ENCODE data around the gene PDGFC.
A peak's percentile ranks its signal among the peaks of the same experiment; 100 is the strongest.

The PDGFC gene

GRCh38 chr4:156829201-156829873, 142.3 kb downstream of the PDGFC start:
- DNase-seq (ENCODE audit: low spot score): no peak

GRCh38 chr4:156827519-156827918, 144.1 kb downstream of the PDGFC start:
- DNase-seq (ENCODE audit: low spot score): no peak

GRCh38 chr4:156825074-156825473, 146.5 kb downstream of the PDGFC start:
- DNase-seq (ENCODE audit: low spot score): no peak

- no peak for DNase-seq (ENCODE audit: low spot score)
Observed at GRCh38 chr4:156824451-156825060, 147.0 kb downstream of the PDGFC start.

GRCh38 chr4:156820931-156821330, 150.7 kb downstream of the PDGFC start:
- DNase-seq (ENCODE audit: low spot score): no peak

- DNase-seq (ENCODE audit: low spot score): no peak
Observed at GRCh38 chr4:156816360-156816755, 155.2 kb downstream of the PDGFC start.

GRCh38 chr4:156815717-156816359, 155.8 kb downstream of the PDGFC start:
- no peak for DNase-seq (ENCODE audit: low spot score)

- no peak for DNase-seq (ENCODE audit: low spot score)
Observed at GRCh38 chr4:156811963-156812362, 159.6 kb downstream of the PDGFC start.

GRCh38 chr4:156811286-156811685, 160.3 kb downstream of the PDGFC start:
- DNase-seq (ENCODE audit: low spot score): no peak

- DNase-seq (ENCODE audit: low spot score): no peak
Observed at GRCh38 chr4:156805696-156806095, 165.9 kb downstream of the PDGFC start.

GRCh38 chr4:156803056-156803455, 168.5 kb downstream of the PDGFC start:
- no peak for DNase-seq (ENCODE audit: low spot score)

- DNase-seq (ENCODE audit: low spot score): peak; percentile 21
Observed at GRCh38 chr4:156800463-156800862, 171.1 kb downstream of the PDGFC start.

- no peak for DNase-seq (ENCODE audit: low spot score)
Observed at GRCh38 chr4:156799121-156799589, 172.4 kb downstream of the PDGFC start.

GRCh38 chr4:156798438-156798837, 173.2 kb downstream of the PDGFC start:
- no peak for DNase-seq (ENCODE audit: low spot score)

GRCh38 chr4:156797206-156797605, 174.4 kb downstream of the PDGFC start:
- no peak for DNase-seq (ENCODE audit: low spot score)

- no peak for DNase-seq (ENCODE audit: low spot score)
Observed at GRCh38 chr4:156795727-156796126, 175.9 kb downstream of the PDGFC start.

- no peak for DNase-seq (ENCODE audit: low spot score)
Observed at GRCh38 chr4:156794863-156795262, 176.7 kb downstream of the PDGFC start.

GRCh38 chr4:156792462-156793085, 179.0 kb downstream of the PDGFC start:
- DNase-seq (ENCODE audit: low spot score): no peak

- no peak for DNase-seq (ENCODE audit: low spot score)
Observed at GRCh38 chr4:156790866-156791265, 180.7 kb downstream of the PDGFC start.

- no peak for DNase-seq (ENCODE audit: low spot score)
Observed at GRCh38 chr4:156788782-156789181, 182.8 kb downstream of the PDGFC start.

- DNase-seq (ENCODE audit: low spot score): no peak
Observed at GRCh38 chr4:156786713-156787112, 184.9 kb downstream of the PDGFC start.

- DNase-seq (ENCODE audit: low spot score): no peak
Observed at GRCh38 chr4:156784970-156785369, 186.6 kb downstream of the PDGFC start.

- no peak for DNase-seq (ENCODE audit: low spot score)
Observed at GRCh38 chr4:156783966-156784365, 187.6 kb downstream of the PDGFC start.

Data from NAMALWA (cell line).